Measurements from ENCODE around the gene PLAGL2.

Gene PLAGL2

DNA sequence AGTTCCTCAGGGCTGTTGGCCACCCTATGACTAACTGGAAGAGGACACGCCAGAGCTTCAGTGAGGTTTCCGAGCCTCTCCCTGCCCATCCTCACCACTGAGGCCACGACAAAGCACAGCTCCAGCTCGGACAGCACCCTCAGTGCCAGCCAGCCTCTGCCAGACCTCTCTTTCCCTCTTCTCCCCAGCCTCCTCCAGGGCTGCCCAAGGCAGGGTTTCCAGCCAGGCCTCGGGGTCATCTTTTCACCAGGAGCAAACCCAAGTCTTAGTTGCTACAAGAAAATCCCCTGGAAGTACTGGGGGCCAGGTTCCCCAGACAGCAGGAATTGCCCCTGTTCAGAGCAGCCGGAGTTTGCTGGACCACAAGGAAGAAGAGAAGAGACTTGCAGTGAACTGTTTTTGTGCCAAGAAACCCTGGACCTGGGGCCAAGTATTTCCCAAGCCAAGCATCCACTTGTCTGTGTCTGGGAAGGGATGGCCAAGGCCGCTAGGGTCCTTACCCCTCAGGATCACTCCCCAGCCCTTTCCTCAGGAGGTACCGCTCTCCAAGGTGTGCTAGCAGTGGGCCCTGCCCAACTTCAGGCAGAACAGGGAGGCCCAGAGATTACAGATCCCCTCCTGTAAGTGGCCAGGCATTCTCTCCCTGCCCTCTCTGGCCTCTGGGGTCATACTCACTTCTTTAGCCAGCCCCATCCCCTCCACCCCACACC is 41.6 kb downstream of the PLAGL2 start:
- no peak for DNase-seq (ENCODE audit: low read depth)

DNA sequence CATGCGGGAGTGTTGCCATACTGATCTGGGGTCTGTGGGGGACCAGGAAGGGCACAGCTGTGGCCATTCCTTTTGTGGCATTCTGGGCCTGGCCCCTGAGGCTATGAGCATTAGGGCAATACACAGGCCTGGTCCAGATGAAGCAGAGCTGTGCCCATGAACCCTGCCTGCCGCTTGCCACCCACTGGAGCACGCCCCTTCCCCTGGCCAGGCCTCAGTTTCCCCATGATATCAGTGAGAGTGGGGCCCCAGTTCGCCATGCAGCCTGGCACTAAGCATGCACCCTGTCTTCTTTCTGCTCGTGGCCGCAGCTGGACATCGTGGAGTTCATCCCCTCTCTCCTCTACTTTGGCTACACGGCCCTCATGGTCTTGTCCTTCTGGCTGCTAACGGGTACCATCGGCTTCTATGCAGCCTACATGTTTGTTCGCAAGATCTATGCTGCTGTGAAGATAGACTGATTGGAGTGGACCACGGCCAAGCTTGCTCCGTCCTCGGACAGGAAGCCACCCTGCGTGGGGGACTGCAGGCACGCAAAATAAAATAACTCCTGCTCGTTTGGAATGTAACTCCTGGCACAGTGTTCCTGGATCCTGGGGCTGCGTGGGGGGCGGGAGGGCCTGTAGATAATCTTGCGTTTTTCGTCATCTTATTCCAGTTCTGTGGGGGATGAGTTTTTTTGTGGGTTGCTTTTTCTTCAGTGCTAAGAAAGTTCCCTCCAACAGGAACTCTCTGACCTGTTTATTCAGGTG is 42.4 kb downstream of the PLAGL2 start:
- no peak overlapping the region for H3K4me3 ChIP-seq (ENCODE audit: low read depth, low read length)
- DNase-seq (ENCODE audit: low read depth): no peak
- TF ChIP-seq, protein P1, sequence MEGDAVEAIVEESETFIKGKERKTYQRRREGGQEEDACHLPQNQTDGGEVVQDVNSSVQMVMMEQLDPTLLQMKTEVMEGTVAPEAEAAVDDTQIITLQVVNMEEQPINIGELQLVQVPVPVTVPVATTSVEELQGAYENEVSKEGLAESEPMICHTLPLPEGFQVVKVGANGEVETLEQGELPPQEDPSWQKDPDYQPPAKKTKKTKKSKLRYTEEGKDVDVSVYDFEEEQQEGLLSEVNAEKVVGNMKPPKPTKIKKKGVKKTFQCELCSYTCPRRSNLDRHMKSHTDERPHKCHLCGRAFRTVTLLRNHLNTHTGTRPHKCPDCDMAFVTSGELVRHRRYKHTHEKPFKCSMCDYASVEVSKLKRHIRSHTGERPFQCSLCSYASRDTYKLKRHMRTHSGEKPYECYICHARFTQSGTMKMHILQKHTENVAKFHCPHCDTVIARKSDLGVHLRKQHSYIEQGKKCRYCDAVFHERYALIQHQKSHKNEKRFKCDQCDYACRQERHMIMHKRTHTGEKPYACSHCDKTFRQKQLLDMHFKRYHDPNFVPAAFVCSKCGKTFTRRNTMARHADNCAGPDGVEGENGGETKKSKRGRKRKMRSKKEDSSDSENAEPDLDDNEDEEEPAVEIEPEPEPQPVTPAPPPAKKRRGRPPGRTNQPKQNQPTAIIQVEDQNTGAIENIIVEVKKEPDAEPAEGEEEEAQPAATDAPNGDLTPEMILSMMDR (IDR thresholded peaks at IDR 0.05; ENCODE audit: control insufficient read depth, extremely low read depth, insufficient read depth): no peak

More for the DNA sequence above, 41.6 kb downstream of the PLAGL2 start:
- H3K4me3 ChIP-seq (ENCODE audit: low read depth, low read length): no peak overlapping the region
- TF ChIP-seq, protein P1 (IDR thresholded peaks at IDR 0.05; ENCODE audit: control insufficient read depth, extremely low read depth, insufficient read depth): no peak

DNA sequence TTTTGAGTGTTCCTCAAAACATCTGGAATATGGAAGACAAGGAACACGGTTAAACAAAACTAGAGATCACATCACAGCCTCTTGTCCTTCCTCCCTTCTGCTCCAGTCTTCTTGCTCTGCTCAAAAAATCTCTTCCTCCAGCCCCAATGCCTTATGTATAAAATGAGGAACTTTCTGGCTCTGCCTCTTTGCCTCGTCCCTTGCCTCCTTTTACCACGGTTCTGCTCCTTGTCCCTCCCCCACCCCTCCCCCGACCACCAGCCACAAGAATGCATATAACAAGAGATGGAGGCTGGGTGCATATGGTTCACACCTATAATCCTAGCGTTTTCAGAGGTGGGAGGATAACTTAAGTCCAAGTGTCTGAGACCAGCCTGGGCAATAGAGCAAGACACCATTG is 43.6 kb downstream of the PLAGL2 start:
- TF ChIP-seq, protein P1 (IDR thresholded peaks at IDR 0.05; ENCODE audit: control insufficient read depth, extremely low read depth, insufficient read depth): no peak
- H3K4me3 ChIP-seq (ENCODE audit: low read depth, low read length): no peak overlapping the region
- DNase-seq (ENCODE audit: low read depth): no peak

DNA sequence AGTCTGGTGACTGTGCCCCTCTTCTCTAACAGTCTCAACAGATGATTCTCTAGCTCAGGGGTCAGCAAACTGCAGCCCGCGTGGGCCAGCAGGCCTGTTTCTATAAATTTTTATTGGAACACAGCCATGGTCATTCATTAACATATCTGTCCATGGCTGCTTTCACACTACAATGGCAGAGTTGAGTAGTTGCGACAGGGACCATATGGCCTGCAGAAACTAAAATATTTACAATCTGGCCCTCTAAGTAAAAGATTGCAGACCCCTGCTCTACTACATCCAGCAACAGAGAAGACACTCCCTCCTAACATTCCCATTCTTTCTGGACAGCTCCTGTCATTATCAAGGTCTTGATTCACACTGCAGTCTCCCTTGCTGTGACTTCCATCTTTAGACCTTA is 45.2 kb downstream of the PLAGL2 start:
- TF ChIP-seq, protein P1 (IDR thresholded peaks at IDR 0.05; ENCODE audit: control insufficient read depth, extremely low read depth, insufficient read depth): no peak
- DNase-seq (ENCODE audit: low read depth): no peak
- H3K4me3 ChIP-seq (ENCODE audit: low read depth, low read length): no peak overlapping the region

DNA sequence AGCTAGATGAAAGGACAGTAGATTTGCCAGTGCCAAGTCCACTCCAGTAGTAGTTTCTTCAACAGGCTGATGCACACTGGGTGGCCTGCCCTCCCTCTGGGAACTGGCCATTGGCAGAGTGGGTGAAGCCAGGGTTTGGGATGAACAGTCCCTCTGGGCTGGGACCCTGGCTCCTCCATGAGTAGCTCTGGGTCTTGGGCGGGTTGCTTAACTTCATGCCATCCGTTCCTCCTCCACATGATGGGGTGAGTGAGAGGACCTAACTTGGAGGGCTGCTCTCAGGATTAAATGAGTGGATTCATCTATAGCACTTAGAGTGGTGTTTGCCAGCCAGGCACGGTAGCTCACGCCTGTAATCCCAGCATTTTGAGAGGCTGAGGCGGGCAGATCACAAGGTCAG is 47.2 kb downstream of the PLAGL2 start:
- TF ChIP-seq, protein P1 (IDR thresholded peaks at IDR 0.05; ENCODE audit: control insufficient read depth, extremely low read depth, insufficient read depth): no peak
- no peak overlapping the region for H3K4me3 ChIP-seq (ENCODE audit: low read depth, low read length)
- no peak for DNase-seq (ENCODE audit: low read depth)

DNA sequence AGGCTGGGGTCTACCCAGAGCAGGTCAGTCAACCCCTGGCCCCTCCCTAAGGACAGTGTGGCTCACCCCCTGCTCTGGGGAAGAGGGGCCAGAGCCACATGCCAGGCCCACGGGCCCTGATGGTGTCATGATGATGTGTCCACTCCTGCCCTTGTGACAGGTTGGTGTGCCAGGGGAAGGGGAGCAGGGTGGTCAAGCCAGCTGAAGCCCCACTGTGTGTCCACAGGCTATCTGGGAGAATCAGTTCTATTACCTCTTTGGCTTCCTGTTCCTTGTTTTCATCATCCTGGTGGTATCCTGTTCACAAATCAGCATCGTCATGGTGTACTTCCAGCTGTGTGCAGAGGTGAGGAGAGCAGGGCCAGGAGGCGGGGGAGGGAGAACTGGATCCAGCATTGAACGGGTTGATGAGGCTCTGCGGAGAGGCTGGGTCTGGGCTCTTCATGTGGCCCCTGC is 47.7 kb downstream of the PLAGL2 start:
- TF ChIP-seq, protein P1 (IDR thresholded peaks at IDR 0.05; ENCODE audit: control insufficient read depth, extremely low read depth, insufficient read depth): no peak
- no peak overlapping the region for H3K4me3 ChIP-seq (ENCODE audit: low read depth, low read length)
- DNase-seq (ENCODE audit: low read depth): no peak

Data from LNCaP clone FGC (cell line).